Stimulated activated CD4-positive, alpha-beta T cell treated with anti-CD3 and anti-CD28 coated beads, Interleukin-15, amount 100 ng/mL, for 48 hours (primary cell): Measurements from ENCODE around the gene SNX9.

Experiments used
- DNase-seq, 2 donors: peaks; one replicate each; pipeline ENCODE4 v3.0.0-alpha.2; 2020; ENCODE audit warnings: low read depth in 2 of 2

The SNX9 gene

DNA sequence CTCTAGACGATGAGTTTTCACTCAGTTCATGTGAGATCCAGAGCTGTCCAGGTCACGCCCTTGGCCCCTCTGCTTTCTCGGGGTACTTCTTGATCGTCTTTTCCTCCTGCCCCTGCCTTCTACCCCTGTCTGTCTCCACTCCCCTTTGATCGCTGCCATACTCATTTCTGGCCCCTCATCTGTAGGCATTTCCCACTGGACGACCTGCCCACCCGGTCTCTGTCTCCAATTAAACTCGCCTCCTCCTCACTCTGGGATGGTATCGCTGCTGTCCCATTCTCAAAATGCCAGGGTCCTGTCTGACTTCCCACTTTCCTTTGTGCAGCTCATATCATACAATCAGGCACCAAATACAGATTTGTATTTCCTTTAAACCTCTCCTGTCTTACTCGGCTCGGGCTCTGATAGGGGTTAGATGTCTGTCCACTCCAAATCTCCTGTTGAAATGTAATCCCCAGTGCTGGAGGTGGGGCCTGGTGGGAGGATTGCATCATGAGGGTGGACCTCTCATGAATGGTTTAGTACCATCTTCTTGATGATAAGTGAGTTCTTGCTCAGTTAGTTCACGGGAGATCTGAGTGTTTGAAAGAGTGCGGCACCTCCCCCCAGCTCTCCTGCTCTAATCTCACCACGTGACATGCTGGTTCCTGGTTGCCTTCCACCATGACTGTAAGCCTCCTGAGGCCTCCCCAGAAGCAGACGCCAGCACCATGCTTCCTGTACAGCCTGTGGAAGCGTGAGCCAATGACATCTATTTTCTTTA is 155.2 kb downstream of the SNX9 start:
- no peak for DNase-seq

DNA sequence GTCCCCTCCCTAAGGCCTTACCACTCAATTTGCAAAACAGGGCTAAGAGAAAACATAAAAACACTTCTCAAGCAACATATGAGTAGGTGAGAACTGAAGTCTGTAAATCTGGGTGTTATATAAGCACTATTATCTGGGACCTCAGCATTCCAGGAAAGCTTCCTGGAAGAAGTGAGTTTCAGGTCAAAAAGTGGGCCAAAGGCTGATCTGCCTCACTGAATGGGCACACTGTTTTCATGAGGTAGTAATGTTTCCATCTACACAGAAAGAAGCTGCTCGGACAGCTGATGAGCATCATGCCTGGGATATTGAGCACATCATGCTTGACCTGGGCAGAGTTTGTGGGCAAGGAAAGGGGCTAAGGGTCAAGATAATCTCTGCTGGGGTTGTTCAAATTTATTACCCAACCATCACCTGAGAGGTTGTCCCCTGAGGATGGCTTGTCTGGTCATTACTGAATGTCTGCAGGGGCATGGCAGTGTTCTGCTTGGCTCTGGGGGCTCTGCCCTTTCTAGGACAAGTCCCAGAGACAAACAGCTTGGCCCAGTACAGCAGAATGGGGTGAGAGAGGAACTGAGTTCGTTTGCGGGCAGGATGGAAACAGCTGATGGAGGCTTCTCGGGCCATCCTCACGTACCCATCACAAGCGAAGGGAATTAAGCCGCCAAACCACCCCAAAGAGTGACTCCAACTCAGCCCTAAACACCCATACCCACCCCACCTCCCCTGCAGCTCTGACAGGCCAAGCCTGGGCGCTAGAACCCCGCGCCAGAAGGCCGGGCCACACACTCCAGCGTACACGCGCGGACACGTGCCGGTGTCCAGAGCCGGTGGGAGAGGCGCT is 157.5 kb downstream of the SNX9 start:
- DNase-seq, result no peak

DNA sequence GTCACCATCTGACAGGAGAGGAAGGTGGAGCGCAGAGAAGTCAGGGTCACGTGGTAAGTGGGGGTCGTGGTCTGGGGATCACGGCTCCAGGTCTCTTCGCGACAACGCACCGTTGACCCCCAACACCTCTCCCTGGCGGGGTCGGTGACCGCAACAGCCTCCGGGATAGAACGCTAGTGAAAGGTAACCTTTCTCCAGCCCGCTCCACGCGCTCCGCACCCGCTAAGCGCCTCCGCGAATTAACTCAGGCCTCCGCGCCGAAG is 158.0 kb downstream of the SNX9 start:
- DNase-seq, result no peak

DNA sequence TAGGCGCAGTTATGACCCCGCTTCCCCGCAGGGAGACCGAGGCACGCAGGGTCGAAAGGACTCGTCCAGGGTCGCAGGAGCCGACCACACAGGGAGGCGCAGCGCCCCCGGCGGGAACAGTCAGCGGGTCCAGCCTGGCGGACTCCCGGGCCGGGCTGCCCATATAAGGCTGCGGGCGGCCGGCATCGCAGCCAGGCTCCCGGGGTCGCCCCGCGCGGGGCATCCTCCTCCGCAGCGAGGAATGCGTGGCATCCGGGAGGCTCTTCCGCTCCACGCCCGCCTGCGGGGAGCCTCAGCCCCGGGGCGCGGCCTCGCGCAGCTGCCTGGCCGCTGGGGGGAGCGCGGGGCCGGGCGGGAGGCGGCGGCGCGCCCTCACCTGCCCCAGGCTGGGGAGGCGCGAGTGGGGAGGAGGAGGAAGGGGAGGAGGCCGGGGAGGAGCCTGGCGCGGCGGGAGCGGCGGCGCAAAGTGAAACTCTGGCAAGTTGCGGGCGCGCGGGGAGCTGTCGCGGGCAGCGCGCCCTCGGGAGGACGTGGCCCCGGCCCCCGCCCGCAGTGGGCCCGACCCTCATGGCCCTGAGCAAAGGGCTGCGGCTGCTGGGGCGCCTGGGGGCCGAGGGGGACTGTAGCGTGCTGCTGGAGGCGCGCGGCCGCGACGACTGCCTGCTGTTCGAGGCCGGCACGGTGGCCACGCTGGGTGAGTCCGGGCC is 158.5 kb downstream of the SNX9 start, which contains the start of gene SYNJ2:
TSS of gene SYNJ2 (plus strand) at position 469 of the 707 bp plus-strand sequence. CDS start at position 568, 99 bp downstream.
- peak; percentile 66 to 70 for DNase-seq

DNA sequence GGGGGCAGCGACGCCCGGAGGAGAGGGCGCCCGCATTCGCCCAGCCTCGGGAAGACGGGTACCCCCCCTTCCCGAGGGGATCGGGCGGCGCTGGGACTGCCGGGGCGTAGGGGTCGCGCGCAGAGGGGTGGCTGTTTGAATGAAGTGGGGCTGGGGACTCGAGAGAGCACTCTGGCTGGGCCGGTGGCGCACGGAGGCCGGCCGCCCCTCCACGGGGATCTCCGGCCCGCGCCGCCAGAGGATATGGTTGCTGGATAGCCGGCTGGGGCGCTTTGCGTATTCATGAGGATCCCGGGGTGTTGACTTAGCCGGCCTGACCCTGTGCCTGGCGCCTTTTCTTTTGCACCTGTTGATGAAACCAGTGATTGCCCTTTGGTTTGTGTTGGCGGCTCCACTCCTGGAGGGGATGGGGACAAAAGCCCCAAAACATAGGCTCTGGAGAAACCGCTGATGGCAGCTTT is 159.1 kb downstream of the SNX9 start:
- peak in 1 of 2 donors; percentile 31 for DNase-seq

GRCh38 chr6:157982563-157983405 is 159.7 kb downstream of the SNX9 start:
- no peak for DNase-seq

DNA sequence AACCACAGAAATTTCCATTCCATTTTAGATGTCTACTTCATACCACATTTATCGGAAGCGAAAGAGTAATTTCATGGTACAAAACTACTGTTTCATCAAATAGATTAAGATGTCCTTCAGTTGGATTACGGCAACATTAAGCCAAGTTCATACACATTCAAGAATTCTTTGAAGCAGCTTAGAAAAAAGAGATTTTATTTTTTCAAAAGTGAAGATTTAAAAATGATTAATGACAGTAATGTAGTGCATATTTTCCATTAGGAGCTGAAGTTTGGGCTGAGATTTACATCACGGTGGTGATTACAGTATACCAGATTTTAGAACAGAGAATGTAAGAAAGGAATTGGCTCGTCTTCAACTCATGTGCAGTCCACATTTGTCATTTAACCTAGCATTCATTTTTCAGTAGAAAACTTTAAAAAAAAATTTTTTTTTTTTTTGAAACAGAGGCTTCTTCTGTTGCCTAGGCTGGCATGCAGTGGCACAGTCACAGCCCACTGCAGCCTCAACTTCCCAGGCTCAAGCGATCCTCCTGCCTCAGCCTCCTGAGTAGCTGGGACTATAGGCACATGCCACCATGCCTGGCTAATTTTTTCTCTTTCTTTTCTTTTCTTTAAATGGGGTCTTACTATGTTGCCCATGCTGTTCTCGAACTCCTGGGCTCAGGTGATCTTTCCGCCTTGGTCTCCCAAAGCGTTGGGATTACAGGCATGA is 160.5 kb downstream of the SNX9 start:
- no peak for DNase-seq

DNA sequence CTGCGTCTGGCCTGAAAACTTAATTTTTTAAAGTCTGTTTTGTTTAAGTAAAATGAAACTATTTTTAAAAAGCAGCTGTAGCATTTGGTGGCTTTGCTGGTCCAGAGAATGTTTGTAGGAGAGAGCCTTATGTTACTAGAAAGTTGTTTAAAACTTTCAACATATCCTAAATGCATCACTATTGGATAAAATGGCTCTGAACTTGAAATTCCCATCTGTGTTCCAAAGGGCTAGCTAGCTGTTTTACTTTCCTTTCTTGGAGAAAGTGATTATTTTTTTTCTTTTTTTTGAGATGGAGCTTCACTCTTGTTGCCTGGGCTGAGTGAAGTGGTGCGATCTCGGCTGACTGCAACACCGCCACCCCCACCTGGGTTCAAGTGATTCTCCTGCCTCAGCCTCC is 161.1 kb downstream of the SNX9 start:
- DNase-seq, result no peak

DNA sequence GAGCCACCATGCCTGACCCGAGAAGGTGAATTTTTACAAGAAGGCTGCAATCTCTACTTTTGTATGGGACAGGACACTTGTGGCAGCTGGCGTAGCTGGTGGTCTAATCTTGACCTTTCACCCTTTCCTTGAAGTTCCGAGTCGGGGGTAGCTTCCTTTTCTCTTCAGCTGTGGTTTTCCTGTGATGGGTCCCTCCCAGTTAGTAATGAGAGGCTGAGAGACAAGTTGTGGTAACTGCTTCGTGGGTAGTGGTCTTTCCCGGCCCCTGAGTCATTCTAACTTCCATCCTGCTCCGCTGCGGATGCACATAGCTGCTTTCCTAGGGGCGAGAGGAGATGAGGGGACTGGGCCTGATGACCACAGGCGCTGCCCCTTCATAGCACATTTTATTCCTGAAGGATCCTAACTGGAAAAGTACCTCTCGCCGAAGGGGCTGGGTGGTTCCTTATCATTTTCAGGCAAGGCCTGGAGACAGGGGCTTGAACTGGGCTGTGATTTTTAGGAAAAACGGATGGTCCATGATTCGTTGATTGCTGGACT is 161.7 kb downstream of the SNX9 start:
- DNase-seq, result no peak

DNA sequence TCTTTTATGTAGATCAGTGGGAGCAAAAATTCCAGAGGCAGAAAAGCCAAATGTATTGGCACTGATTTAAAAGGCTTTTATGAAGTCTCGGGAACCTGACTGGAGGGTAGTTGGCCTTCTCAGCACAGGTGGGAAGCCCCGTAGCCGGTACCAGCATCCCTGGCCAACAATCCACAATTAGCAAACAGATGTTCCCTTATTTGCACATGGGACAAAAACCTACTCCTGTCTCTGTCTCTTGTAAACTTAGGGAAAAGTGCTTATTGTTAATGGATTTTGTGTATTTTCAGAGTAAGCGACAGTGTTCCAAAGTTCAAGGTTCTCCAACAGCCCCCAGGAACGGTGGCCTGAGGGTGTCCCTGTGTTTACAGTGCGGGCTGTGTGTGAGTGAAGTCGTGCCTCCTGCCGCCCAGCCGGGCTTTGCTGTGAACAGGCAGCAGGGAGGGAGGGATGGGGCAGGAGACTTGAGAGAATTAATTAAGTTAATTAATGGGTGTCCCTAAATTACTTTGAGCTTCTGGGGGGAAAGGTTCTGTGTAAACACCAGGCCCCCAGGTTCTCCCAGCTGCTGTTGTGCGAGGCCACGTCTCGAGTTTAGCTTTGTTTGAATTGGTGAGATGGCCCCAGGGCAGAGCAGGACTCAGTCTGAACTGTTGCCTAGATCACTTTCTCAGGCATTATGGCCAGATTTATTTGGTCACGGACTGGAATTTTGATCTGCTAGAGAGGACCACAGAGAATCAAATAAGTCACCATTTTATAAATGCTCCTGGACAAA is 162.5 kb downstream of the SNX9 start:
- DNase-seq, result no peak

DNA sequence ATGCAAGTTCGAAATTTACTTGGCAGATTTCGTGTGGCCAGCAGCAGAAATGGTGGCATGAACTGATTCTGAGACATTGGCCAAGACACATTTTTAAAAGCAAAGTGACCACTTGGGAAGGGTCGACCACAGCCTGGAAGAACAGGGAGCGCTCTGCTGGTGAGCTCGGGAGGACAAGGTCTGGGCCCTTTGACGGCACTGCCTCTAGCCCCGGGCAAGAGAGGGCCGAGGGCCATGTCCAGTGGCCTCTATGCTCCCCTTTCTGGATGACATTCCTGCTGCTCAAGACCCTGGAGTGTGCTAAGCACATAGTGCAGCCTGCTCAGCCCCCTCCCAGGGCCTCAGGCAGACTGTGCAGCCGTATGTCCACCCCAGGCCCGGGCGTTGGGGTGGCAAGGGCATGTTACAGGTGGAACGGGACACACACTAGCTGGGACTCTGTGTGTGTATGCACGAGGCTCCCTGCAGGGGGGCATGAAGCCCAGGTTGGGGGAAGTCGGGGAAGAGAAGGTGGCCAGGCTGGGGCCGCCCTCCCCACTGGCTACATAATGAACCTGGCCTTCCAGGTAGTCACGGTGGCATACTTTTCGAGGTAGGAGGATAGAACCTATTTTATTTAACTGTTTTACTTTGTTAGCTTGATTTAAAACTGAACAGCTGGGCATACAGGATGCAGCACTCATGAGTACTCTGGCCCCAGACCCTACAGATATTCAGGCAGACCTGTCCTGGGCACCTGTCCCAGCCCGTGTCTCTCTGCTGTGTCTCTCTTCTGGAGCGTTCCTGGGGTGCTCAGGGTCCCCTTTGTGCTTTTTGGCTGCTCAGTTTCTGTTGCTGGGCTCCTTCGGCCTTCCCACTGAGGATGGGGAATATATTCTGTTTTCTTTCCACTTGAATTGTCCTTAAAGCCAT is 165.0 kb downstream of the SNX9 start:
- no peak for DNase-seq

GRCh38 chr6:157988700-157989063 is 165.6 kb downstream of the SNX9 start:
- no peak for DNase-seq

DNA sequence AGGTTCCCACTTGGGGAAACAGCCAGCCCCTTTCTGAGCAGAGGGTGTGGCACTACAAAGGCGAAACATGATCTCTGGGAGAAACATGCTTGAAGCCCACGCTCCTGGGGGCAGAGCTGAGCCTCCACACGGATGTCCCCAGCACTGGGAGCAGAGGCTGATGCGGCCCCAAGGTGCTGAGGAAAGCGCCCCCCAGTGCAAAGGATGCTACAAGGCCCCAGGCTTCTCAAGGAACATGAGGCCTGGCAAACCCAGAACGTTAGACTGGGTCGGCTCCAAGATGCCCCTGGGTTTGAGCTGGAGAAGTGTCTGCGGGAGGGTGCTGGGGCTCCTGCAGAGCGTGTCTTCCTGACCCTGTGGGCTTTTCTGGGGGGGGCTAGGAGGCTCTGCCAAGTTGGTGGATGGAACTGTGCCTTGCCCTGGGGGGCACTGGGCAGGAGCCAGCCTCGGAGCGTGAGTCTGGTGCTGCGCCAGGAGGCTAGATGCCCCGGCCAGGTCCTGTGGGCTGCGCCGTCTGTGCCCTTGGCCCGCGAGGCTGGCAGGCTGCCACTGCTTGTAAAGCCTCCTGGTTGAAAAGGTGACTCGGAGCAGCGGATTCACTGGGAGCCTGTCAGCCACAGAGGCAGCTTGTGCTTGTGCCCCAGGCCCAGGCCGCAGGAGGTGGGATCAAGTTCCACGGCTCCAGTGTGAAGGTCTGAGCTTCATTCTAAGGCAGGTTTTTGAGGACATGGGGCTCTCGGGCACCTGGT is 166.7 kb downstream of the SNX9 start:
- DNase-seq, result no peak

DNA sequence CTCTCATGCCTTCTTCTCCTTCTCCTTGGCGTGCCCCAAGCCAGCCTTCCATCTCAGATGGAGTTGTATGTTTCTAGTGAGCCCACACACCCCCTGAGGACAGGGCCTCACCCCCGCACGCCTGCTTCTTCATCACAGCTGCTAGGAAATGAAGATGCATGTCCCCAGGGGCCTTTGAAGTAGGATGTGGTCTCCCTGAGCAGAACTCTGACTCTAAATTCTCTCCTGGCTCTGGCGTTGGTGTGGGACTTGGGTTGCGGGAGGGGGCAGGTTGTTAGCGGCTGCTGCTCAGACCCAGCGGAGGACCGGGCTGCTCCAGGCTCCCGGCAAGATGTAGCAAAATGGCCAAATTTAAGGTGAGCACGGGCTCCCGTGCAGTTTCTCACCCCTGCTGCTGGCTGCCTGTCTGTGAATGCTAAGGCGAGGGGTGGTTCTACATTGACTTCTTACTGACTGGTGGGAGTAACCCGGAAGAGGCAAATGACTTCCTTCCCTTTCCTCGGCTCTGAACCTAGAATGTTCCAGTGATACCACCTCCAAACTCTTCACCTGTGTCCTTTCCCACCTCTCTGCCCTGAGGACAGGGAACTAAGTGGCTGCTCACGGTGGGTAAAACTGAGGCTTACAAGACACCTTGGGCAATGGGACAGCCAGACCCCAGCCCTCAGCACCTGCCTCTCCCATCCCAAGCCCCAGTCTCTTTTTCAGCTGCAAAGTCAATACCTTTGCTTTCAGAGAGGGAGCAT is 167.4 kb downstream of the SNX9 start:
- DNase-seq, result peak in 1 of 2 donors; percentile 34

DNA sequence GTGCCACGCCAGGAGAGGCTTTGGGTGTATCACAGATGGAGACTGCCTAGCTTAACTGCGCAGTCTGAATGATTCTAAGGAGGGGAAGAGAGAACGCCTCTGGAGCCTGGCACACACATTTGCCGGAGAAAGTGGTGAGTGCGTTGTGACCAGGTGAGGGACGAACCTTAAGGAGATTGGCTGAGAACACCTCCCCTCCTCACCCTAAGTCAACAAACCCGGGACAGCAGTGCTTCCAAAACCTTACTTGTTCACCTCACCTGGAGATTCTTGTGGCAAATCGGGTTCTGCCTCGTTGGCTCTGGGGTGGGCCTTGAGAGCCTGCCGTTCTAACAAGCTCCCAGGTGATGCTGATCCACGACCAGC is 168.0 kb downstream of the SNX9 start:
- no peak for DNase-seq

GRCh38 chr6:157993076-157993475 is 170.0 kb downstream of the SNX9 start:
- no peak for DNase-seq

- no peak for DNase-seq
Observed at GRCh38 chr6:157994125-157994795, 171.2 kb downstream of the SNX9 start.
